ENCODE data around the gene SLC25A1.
A peak's percentile ranks its signal among the peaks of the same experiment; 100 is the strongest.

DNA sequence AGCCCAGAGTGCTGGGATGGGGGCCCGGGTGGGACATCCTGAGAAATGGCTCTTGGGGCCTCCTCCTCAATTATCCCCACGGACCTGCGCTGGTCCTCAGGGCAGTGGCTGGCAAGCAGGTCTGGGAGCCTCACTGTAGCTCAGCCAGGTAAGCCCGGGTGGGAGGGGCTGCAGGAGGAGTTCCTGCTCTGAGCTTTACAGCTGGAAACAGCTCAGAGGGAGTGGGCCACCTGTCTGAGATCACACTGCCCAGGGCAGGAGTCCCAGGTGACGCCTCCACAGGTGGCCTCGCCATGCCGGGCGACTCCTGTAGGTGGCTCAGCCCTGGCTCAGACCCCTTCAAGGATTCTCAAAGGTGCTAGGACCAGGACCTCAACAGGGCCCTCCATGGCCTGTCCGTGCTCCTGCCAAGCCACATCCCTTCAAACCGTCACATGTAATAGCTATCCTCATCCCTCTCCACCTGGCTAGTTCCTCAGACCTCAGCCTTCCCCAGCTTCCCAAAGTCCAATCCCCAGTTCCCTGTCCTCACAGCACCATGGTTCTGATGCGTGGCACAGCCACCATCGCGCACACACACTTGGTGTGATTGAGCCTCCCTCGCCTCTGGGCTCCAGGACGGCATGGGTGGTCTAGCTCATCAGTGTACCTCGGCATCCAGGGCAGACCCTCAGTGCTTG, 51.1 kb downstream of the SLC25A1 start:
- TF ChIP-seq, protein P1, sequence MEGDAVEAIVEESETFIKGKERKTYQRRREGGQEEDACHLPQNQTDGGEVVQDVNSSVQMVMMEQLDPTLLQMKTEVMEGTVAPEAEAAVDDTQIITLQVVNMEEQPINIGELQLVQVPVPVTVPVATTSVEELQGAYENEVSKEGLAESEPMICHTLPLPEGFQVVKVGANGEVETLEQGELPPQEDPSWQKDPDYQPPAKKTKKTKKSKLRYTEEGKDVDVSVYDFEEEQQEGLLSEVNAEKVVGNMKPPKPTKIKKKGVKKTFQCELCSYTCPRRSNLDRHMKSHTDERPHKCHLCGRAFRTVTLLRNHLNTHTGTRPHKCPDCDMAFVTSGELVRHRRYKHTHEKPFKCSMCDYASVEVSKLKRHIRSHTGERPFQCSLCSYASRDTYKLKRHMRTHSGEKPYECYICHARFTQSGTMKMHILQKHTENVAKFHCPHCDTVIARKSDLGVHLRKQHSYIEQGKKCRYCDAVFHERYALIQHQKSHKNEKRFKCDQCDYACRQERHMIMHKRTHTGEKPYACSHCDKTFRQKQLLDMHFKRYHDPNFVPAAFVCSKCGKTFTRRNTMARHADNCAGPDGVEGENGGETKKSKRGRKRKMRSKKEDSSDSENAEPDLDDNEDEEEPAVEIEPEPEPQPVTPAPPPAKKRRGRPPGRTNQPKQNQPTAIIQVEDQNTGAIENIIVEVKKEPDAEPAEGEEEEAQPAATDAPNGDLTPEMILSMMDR (IDR thresholded peaks at IDR 0.05), result peak in 1 of 6 experiments; percentile 35
- no peak for TF ChIP-seq POLR2A (IDR thresholded peaks at IDR 0.05)
